HG03103 (cell line): ENCODE measurements around the gene PADI4.

Experiments
- ATAC-seq: cut with Tn5 transposase; IDR thresholded peaks from one replicate; pipeline ENCODE4 v1.9.1; 2021; ENCODE audit warnings: low read depth; ENCODE audit not compliant: unreplicated experiment

The PADI4 gene

GRCh38 chr1:17346046-17346789 is 38.2 kb downstream of the PADI4 start:
- no peak for ATAC-seq

DNA sequence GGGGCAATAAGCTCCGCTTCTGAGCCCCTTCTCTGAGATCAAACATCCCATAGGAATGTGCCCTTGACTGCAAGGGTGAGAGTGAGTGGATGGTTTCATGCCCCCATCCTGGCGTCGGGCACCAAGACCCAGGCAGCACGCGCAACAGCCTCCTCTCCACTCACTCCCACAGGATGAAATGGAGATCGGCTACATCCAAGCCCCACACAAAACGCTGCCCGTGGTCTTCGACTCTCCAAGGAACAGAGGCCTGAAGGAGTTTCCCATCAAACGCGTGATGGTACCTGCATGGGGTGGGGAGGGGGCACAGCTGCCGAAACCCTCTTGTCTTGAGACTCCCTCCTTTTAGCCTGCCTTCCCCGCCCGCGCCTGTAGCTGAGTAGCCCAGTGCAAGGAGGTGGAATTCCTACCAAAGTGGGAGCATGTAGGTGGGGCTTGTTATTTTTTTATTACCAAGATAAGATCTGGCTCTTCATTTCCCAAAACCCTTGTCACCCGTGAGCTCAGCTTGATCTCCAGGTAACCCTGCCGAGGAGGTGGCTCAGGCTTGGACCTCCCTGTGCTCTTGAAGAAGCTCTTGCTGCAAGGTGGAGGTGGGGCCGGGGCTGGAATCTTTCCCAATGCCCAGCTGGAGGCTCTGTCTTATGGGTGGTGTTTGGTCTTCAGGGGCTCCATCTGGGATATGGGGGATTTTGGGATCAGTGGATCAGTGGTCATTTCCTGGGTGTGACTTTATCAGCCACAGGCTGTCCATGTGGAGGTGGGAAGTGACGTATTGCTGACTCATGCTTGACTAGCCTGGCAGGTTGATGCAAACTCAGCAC is 40.0 kb downstream of the PADI4 start:
- no peak for ATAC-seq

GRCh38 chr1:17348593-17349234 is 40.7 kb downstream of the PADI4 start:
- ATAC-seq: peak; percentile 80

DNA sequence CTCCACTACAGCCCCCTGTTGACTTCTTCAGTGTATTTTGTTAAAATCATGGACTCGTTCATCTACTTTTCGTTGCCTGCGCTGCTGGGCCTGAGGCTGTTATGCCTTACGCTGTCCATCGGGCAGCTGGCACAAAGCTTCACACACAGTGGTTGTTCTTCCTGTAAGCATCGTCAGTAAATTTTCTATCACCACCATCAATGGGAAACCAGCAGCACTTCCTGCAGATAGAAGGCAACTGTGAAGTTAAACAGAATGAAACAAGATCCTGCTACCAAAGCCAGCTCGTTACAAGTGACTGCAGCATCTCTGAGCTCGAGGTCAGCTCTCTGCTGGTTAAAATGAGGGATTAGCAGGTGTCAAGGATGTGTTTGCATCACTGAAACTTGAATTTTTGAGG is 42.1 kb downstream of the PADI4 start:
- ATAC-seq: no peak

- no peak for ATAC-seq
Measured at GRCh38 chr1:17350928-17351446, 43.0 kb downstream of the PADI4 start.

- no peak for ATAC-seq
Measured at GRCh38 chr1:17351598-17352324, 43.8 kb downstream of the PADI4 start.

GRCh38 chr1:17352419-17352909 is 44.5 kb downstream of the PADI4 start:
- no peak for ATAC-seq

DNA sequence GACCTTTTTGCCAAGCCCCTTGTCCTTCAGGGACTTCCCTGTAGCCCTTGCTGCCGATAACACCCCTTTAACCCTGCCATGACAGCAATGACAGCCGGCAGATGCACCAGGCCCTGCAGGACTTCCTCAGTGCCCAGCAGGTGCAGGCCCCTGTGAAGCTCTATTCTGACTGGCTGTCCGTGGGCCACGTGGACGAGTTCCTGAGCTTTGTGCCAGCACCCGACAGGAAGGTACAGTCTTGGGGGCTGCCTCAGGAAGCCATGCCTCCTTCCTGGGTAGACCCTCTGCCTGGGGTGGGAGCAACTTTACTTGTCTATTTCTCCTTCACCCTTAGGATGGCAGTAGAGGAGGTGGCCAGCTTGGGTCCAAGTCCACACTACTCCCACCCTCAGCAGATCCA is 47.9 kb downstream of the PADI4 start:
- ATAC-seq: no peak

DNA sequence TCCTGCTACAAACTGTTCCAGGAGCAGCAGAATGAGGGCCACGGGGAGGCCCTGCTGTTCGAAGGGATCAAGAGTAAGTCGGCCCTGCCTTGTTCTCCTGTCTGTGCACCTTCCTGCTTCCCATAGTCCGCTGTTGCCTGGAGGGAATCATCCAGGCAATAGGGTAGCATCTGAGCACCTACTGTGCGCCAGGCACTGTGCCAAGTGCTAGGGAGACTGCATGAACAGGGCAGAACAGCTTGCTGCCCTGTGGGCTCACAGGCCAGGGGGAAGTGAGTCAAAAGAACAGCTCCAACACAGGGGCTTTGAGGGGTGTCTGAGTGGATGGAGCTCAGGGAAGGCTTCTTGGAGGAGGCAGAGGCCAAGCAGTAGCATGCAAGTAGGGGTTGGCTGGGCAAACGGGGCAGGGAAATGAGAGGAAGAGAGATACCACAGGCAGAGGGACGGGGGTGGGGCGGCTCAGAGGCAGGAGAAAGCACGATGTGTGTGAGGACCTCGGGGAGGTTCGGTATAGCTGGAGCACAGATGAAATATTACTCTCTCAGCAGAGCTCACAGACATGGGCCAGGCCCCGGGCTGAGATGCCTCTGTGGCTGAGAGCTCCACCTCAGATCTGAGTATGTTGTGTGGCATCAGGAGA is 48.5 kb downstream of the PADI4 start:
- no peak for ATAC-seq

DNA sequence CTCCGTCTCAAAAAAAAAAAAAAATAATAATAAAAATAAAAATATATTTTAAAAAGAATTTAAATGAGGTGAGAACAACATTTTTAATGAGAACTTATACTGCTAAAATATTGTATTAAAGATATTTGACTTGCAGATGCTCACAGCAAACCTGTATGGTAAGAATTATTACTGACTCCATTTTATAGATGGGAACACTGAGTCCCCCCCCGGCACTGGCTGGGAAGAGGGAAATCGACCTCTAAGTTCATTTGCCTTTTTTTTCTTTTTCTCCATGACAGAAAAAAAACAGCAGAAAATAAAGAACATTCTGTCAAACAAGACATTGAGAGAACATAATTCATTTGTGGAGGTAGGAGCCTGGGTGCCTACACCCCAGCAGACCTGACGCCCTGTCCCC is 50.6 kb downstream of the PADI4 start:
- ATAC-seq: no peak

DNA sequence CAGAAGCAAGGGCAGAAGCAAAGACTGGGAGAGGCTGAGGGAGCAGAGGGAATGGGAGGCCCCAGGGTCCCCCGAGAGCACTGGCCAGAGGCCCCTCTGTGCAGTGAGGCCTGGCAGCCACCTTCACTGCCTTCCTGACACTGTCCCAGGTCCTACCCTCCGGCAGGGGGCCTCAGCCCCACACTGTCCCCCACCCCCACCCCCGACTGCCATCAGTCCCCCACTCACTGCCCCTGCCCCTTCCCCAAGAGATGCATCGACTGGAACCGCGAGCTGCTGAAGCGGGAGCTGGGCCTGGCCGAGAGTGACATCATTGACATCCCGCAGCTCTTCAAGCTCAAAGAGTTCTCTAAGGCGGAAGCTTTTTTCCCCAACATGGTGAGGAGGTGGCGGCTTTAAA is 51.0 kb downstream of the PADI4 start:
- ATAC-seq: no peak

DNA sequence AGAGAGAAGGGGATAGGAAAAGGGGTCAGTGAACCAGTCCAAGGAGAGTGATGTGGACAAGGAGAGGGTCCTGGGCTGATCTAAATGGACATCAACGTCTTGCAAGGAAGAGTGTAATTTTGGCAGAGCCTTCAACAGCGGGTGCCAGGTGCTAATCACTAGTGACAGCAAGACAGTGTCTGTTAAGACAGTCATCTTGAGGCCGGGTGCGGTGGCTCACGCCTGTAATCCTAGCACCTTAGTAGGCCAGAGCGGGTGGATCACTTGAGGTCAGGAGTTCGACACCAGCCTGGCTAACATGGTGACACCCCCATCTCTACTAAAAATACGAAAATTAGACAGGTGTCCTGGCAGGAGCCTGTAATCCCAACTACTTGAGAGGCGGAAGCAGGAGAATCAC is 51.8 kb downstream of the PADI4 start:
- no peak for ATAC-seq

- no peak for ATAC-seq
Measured at GRCh38 chr1:17360272-17360956, 52.4 kb downstream of the PADI4 start.

- ATAC-seq: no peak
Measured at GRCh38 chr1:17361687-17362086, 53.7 kb downstream of the PADI4 start.

- ATAC-seq: no peak
Measured at GRCh38 chr1:17363351-17363750, 55.4 kb downstream of the PADI4 start.

GRCh38 chr1:17363771-17364170 is 55.8 kb downstream of the PADI4 start:
- ATAC-seq: no peak

- ATAC-seq: no peak
Measured at GRCh38 chr1:17365293-17365692, 57.3 kb downstream of the PADI4 start.

- ATAC-seq: no peak
Measured at GRCh38 chr1:17369466-17369865, 61.5 kb downstream of the PADI4 start.

DNA sequence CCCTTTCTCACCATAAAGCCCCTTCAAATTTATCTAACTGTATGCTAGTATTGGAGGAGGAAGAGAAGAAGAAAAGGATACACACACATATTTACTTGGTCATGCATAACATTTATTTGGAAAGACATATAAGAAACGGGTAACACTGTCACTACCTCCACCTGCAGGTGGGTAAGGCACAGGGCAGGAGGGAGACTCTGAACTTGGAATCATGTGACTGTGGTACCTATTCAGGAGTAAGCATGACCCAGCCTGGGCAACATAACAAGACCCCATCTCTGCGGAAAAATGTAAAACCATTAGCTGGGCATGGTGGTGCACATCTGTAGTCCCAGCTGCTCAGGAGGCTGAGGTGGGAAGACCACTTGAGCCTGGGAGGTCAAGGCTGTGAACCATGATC is 62.6 kb downstream of the PADI4 start:
- ATAC-seq: no peak
